Stimulated activated CD4-positive, alpha-beta T cell treated with anti-CD3 and anti-CD28 coated beads, TNF-alpha, amount 100 ng/mL, for 4 hours (primary cell): ENCODE data around the gene PPM1D.

Experiments used
- DNase-seq, 3 experiments: peaks; one replicate each; pipeline ENCODE4 v3.0.0-alpha.2; 2020; ENCODE audit warnings: low read depth in 3 of 3

Gene PPM1D

DNA sequence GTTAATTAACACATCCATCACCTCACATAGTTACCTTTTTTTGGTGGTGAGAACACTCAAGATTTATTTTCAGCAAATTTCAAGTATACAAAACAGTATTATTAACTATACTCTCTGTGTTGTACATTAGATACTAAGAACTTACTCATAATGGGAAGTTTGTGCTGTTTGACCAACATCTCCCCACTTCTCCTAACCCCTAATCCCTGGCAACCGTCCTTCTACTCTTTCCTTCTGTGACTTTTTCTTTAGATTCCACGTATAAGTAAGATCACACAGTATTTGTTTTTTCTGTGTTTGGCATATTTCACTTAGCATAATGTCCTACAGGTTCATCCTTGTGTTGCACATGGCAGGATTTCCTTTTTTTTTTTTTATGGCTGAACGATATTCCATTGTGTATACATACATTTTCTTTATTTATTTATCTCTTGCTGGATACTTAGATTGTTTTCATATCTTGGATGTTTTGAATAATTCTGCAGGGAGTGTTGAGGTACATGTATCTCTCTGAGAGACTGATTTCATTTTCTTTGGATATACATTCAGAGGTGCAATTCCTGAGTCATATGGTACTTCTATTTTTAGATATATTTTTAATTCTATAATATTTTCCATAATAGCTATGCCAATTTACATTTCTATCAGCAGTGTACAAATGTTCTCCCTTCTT, 19.0 kb downstream of the PPM1D start:
- no peak for DNase-seq

DNA sequence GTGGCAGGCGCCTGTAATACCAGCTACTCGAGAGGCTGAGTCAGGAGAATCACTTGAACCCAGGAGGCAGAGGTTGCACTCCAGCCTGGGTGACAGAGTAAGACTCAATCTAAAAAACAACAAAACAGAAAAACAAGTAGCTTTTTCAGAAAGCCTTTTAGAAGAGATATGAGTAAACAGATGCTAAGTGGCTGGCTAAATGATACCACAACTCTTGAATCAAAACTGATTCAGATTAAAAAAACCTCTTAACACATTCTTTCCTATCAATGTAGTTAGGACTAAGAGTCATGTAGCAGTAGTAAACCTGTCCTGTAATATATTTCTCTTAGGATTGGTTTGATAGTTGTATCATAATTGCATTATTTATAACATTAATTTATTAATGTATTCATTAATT, 23.0 kb downstream of the PPM1D start:
- no peak for DNase-seq

- DNase-seq = no peak
These were observed 23.4 kb downstream of the PPM1D start for GRCh38 chr17:60623415-60623814.

DNA sequence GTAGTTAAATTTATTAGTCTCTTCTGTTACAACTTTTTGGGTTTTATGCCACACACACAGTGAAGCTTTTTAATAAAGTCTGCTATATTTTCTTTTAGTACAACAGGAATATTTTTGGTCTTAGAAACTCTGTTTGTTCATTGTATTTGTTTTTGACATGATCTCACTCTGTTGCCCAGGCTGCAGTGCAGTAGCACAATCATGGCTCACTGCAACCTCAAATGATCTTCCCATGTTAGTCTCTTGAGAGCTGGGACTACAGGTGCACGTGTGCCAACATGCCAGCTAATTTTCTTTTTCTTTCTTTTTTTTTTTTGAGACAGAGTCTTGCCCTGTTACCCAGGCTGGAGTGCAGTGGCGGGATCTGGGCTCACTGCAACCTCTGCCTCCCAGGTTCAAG, 27.1 kb downstream of the PPM1D start:
- no peak for DNase-seq

DNA sequence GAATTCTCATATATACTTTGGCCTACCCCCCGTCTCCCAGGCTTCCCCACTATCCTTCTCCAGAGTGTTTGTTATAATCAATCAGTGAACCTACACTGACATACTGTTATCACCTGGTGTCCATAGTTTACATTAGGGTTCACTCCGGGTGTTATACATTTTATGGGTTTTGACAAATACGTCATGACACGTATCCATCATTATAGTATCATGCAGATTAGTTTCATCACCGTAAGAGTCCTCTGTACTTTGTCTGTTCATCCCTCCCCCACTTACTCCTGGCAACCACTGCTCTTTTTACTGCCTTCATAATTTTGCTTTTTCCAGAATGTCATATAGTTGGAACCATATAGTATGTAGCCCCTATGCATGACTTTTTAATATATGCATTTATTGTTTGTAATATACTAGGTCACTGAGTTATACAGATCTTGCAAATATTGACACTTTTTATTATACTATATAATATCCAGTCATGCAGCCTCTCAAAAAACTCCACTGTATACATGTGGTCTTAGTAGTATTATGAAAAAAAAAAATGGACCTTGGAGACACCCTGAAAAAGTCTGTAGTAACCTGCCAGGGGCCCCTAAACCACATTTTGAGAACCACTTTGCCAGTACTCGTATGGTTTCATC, 28.4 kb downstream of the PPM1D start:
- DNase-seq = no peak

DNA sequence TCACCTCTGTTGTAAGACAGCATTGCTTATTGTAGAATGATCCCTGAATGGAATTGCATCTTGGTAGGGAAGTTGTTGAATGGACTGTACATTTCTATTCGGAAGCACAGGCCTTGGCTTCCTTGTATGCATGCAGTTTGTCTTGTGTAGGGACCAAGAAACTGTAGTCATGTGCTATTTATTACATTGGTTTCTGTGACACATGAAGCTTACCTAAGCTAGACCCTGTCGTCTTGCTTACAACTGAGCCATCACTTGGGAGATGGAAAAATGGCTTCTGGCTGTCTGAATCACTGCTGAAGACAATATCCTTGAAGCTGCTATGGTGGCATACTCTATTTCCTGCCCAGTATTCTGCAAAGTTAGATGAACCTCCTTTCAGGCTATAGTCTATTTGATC, 29.1 kb downstream of the PPM1D start:
- DNase-seq = no peak

DNA sequence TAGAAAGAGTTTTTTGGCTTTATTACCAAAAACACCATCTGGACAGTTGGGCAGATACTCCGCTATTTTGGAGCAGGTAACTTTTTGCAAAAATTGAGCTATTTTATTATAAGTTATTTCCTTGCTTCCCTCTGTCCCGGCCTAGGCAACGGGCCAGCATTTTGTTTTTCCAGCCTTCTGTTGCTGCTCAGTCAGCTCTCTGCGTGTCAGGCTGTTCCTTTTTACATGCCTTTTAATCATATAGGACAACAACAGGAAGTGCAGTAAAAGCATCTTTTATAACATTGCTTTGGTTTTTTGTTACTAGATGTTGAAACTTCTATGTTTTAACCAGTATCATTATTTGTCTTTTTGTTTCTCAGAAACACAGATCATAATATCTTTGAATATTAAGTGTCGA, 30.4 kb downstream of the PPM1D start:
- DNase-seq = no peak

GRCh38 chr17:60631119-60631518, 31.1 kb downstream of the PPM1D start:
- DNase-seq = no peak

DNA sequence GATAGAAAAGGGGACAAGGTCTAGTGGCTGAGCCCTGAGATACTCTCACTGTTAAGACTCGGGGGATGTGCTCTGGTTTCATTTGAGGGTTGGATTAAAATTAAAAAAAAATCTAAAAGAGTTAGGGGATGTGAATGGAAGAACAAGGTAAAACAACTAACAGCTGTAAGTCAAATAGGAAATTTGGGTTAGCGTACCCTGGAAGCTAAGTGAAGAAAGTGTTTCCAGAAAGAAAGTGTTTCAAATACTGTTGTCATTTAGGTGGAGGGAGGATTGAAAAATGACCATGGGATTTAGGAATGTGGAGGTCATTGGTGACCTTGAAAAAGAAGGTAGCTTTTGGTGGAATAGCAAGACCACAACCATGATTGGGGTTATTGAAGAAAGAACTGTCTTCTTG, 37.7 kb downstream of the PPM1D start:
- DNase-seq = no peak

- no peak for DNase-seq
These were observed 39.0 kb downstream of the PPM1D start for GRCh38 chr17:60639019-60639330.

DNA sequence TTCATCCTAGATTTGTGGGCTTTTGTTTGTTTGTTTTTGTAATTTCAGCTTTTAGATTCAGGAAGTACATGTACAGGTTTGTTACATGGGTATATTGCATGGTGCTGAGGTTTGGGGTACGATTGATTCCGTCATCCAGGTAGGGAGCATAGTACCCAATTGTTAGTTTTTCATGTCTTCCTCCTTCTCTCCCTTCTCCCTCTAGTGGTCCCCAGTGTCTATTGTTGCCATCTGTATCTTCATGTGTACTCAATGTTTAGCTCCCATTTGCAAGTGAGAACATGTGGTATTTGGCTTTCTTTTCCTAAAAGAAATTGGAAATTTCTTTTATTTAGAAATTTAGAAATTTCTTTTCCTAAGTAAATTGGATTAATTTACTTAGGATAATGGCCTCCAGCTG, 40.5 kb downstream of the PPM1D start:
- DNase-seq = no peak

GRCh38 chr17:60641126-60641525, 41.1 kb downstream of the PPM1D start:
- DNase-seq = no peak

DNA sequence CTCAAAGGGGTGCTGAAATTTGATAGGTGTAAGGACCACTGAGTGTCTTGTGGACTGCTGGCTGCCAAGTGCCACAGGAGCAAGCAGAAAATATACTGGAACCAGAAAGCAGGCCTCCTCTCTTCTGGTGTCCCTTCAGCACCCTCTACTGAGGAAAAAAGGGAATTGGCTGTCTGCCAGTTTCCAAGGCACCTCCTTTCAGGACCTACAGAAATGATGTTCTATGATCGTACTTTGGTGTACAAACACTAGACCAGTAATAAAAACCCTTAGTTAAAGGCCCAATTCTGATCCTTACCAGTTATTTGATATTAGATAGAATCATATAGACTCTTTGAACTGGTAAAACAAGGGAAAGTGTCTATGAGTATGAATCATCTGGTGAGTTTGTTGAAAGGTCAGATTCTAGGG, 41.8 kb downstream of the PPM1D start:
- DNase-seq = peak in 1 of 3 experiments; percentile 11

GRCh38 chr17:60645918-60646523, 46.0 kb downstream of the PPM1D start:
- no peak for DNase-seq

DNA sequence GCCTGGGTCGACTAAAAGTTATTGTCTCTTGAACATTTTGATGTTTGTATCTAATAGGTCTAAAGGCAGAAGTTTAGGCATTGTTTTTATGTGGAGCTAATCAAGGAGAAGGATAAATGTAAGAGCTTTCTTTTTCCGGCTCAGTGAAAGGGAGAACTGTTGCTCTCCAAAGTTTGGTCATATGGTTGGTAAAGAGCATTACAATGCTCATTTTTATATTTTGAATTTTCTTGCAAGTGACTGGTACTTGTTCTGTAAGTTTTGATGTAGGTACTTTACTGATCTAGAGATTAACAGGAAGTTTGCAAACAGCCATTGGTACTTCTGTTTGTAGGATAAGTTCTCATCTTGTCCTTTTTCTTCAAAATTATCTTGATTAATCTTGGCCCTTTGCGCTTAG, 46.7 kb downstream of the PPM1D start:
- DNase-seq = no peak

- DNase-seq = no peak
These were observed 47.7 kb downstream of the PPM1D start for GRCh38 chr17:60647705-60648104.

- DNase-seq = no peak
These were observed 52.7 kb downstream of the PPM1D start for GRCh38 chr17:60652454-60653247.

DNA sequence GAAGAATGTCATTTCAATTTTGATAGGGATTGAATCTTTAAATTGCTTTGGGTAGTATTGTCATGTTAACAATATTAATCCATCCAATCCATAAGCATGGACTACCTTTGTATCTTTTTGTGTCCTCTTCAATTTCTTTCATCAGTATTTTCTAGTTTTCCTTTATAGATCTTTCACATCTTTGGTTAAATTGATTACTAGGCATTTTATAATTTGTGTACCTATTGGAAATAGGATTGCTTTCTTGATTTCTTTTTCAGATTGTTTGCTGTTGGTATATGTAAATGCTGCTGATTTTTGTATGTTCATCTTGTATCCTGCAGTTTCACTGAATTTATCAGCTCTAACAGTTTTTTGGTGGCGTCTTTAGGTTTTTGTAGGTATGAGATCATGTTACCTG, 53.6 kb downstream of the PPM1D start:
- DNase-seq = no peak

DNA sequence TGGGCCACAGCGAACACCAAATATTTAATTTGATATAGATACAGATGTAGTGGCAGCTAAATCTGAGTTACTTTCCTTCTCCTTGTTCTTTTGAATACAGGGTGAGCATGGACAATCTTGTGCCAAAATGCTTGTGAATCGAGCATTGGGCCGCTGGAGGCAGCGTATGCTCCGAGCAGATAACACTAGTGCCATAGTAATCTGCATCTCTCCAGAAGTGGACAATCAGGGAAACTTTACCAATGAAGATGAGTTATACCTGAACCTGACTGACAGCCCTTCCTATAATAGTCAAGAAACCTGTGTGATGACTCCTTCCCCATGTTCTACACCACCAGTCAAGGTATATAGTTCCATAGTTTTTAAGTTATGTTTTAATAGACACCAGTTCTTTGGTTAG, 56.5 kb downstream of the PPM1D start:
- DNase-seq = no peak

DNA sequence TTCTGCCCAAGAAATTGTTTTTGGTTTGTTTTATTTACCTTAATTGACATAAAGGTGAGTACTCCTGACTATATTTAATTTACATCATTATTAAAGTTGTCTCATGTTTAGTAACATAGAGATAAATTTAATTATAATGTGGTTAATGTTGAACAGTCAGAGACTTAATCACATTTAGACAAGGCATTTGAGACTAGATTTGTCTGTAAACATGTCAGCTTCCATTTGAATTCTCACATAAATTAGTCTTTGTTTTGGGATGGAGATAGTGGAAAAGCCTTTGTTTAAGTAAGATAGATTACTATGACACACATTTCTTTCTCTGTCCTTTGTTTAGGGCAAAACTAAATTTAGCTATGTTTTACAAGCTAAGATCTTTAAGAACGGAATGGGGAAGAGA, 59.2 kb downstream of the PPM1D start:
- DNase-seq = no peak

- DNase-seq = no peak
These were observed 61.5 kb downstream of the PPM1D start for GRCh38 chr17:60661489-60661888.

DNA sequence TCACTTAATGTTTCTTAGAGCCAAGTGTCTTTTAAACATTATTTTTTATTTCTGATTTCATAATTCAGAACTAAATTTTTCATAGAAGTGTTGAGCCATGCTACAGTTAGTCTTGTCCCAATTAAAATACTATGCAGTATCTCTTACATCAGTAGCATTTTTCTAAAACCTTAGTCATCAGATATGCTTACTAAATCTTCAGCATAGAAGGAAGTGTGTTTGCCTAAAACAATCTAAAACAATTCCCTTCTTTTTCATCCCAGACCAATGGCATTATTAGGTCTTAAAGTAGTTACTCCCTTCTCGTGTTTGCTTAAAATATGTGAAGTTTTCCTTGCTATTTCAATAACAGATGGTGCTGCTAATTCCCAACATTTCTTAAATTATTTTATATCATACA, 64.0 kb downstream of the PPM1D start:
- no peak for DNase-seq

DNA sequence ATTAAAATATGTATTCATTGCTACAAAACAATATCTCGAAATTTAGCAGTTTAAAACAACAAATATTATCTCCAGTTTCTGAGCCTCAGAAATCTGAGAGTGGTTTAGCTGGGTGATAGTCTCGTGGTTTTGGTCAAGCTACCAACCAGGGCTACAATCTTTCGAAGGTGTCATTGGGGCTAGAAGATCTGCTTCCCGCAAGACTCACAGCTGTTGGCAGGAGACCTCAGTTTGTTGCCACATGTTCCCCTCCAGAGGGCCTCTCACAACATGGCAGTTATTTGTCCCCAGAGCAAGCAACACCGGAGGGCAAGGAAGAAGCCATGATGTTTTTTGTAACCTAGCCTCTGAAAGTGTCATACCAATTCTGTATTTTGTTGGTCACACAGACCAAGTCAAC, 65.6 kb downstream of the PPM1D start:
- no peak for DNase-seq
